HT1080 (cell line): ENCODE data around the gene BRICD5. TPM values are rescaled to one million over a fixed set of nuclear protein-coding genes. Genes with fewer than 3 reads are reported as not detected.
"Not testable (repeated sequence)": the region's sequence is repeated elsewhere in the genome, so short reads cannot be mapped to it uniquely, and the experiment has no call there.

Experiments used
- DNase-seq: peaks from one replicate; pipeline ENCODE4 v3.0.0-alpha.2; 2015; ENCODE audit warnings: low read depth
- total RNA-seq: library from RNA; depleted of rRNA; stranded (reverse); fragments of >200 nt; shearing (Covaris generic); gene quantifications from 2 replicates; pipeline ENCODE4 v1.2.3, GENCODE V29; 2014

BRICD5 gene
- total RNA-seq, 1 experiment from 2014 or later, result 2.0 TPM

GRCh38 chr16:2223221-2223941, 12.7 kb upstream of the BRICD5 start, which contains the start of gene E4F1:
E4F1 (plus strand) TSS chr16:2223591; CDS start chr16:2223614, 23 bp downstream.
- DNase-seq, result peak; percentile 99

- no peak for DNase-seq
These were observed 5.7 kb upstream of the BRICD5 start for GRCh38 chr16:2216330-2216729.

- no peak for DNase-seq
These were observed 4.0 kb upstream of the BRICD5 start, which contains the start of gene PGP for GRCh38 chr16:2214719-2214968. PGP (minus strand) TSS chr16:2214840; CDS start chr16:2214777, 63 bp downstream.

GRCh38 chr16:2213817-2214718, 3.4 kb upstream of the BRICD5 start:
- no peak for DNase-seq

- no peak for DNase-seq
These were observed 2.0 kb upstream of the BRICD5 start for GRCh38 chr16:2212362-2213324.

- DNase-seq, result no peak
These were observed 1.3 kb upstream of the BRICD5 start for GRCh38 chr16:2211923-2212347.

GRCh38 chr16:2210009-2210332, 692 bp downstream of the BRICD5 start:
- no peak for DNase-seq

GRCh38 chr16:2209258-2210008, 1.2 kb downstream of the BRICD5 start:
- DNase-seq, result no peak

- DNase-seq, result no peak
These were observed 1.9 kb downstream of the BRICD5 start for GRCh38 chr16:2208772-2209171.

- DNase-seq, result no peak
These were observed 2.4 kb downstream of the BRICD5 start for GRCh38 chr16:2208308-2208707.

GRCh38 chr16:2207872-2208271, 2.8 kb downstream of the BRICD5 start:
- no peak for DNase-seq

- DNase-seq, result no peak
These were observed 3.8 kb downstream of the BRICD5 start for GRCh38 chr16:2206780-2207433.

GRCh38 chr16:2206420-2206779, 4.3 kb downstream of the BRICD5 start:
- DNase-seq, result no peak

GRCh38 chr16:2205967-2206313, 4.7 kb downstream of the BRICD5 start:
- no peak for DNase-seq

GRCh38 chr16:2205104-2205966, 5.3 kb downstream of the BRICD5 start, which contains the start of gene MLST8:
MLST8 (plus strand) TSS chr16:2205454; CDS start chr16:2206086, 632 bp downstream.
- peak; percentile 71 for DNase-seq

GRCh38 chr16:2204416-2205103, 6.1 kb downstream of the BRICD5 start:
- no peak for DNase-seq

- not testable (repeated sequence) for DNase-seq
These were observed 7.5 kb downstream of the BRICD5 start for GRCh38 chr16:2203119-2203688.

- DNase-seq, result no peak
These were observed 10.3 kb downstream of the BRICD5 start for GRCh38 chr16:2200313-2200712.
